HG03558 (cell line): ENCODE measurements around the gene HPCAL4.

Source experiments
- ATAC-seq: cut with Tn5 transposase; IDR thresholded peaks from one replicate; pipeline ENCODE4 v1.9.1; 2021; ENCODE audit warnings: moderate number of reproducible peaks; ENCODE audit not compliant: unreplicated experiment; ENCODE audit errors: extremely low read depth

Gene HPCAL4

DNA sequence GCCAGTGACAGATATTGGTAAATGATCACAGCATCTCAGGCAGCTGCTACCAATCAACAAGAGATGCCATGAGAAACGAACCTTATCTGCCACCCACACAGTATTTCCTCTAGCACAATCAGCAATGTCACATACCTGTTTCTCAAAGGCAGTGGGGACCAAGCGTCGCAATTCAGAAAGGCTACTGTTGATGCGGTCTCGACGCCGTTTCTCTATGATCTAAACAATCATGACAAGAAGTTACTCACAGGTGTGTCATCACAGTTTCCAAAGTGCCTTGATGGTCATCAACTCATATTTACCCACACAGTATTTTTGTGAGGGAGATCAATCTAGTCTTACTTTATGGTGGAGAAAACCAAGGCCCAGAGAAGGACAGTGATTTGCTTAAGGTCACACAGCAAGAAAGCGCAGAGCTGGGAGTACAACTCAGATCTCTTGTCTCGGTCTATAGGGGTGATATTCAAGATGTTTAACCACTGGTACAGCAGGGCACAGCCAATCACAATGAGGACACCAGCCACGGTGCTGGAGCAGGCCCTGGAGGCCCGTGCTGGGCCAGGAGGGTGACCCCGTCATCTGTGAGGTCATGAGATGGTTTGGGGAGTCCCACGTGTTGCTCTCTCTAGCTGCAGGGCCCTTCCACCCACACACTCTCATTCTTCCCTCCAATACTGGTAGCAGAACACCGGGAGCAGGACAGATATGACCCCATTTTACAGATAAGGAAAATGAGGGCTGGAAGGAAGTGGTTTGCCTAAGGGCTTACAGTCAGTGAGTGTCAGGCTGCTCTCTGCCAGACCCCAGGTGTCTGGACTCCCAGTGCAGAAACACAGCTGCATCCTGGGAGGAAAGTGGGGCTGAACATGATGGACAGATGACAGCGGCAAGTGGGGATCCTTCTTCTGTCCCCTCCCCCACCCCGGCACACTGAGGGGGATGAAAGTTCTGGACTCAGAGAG is 59.6 kb downstream of the HPCAL4 start:
- ATAC-seq, result no peak

DNA sequence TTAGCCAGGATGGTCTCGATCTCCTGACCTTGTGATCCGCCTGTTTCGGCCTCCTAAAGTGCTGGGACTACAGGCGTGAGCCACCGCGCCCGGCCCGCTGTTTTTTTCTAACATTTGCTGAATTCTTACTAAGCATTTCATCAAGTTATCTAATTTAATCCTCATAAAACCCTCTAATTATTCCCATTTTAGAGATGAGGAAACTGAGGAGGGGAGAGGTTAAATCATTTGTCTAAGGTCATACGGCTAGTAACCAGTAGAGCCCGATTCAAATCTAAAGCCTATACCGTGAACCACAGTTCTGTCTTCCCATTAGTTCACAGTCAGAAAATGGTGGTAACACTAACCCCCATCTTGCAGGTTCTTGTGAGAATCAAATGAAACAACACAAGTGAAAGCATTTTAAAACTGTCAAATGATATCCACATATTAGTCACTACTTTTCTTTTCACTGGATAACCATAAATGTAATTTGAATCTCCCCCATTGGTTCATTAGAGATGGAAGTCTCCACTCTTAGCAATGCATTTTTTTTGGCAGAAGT is 62.4 kb downstream of the HPCAL4 start:
- no peak for ATAC-seq
